NCI-H2171 treated with DMSO at 0.1 percent for 48 hours (cell line): ENCODE measurements around the gene ALKBH7.
"Not testable (repeated sequence)": the region's sequence is repeated elsewhere in the genome, so short reads cannot be mapped to it uniquely, and the experiment has no call there.

Experiments used
- DNase-seq: peaks from one replicate; lab custom pipeline; 2025; lab: John Stamatoyannopoulos, UW

ALKBH7 gene

GRCh38 chr19:6400062-6400944 lies 27.7 kb downstream of the ALKBH7 start:
- not testable (repeated sequence) for DNase-seq

GRCh38 chr19:6402058-6402457 lies 29.5 kb downstream of the ALKBH7 start:
- no peak for DNase-seq

DNA sequence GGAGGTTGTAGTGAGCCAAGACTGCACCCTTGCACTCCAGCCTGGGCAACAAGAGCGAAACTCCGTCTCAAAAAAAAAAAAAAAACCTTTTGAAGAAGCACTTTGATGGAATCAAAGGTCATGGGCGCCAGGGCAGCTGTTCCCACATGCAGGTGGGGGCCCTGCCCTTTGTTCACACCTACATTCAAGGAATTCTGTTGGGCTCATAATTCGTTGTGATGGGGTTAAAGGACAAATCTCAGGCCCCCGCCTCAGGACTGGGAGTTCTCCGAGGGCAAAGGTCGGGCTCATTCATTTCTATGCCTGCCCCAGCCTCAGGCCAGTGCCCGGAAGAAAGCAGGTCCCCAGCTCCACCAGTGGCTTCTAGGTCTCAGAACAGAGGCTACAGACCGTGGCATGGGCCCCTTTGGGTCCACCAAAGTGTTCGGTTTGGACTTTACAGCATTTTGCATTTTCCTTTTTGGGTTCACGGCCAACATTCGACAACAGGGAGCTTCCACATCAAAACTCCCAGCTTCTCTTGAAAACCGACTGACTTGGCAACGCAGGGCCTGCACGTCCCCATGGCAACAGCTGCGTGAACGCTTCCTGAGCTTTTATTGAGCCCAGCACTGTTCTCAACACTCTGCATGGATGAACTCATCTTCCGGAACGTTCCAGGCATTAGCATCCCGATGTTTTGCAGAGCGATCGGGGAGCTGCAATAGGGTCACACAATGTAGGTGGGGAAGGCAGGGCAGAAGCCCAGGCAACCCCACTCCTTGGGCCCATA lies 30.4 kb downstream of the ALKBH7 start:
- DNase-seq, result no peak

DNA sequence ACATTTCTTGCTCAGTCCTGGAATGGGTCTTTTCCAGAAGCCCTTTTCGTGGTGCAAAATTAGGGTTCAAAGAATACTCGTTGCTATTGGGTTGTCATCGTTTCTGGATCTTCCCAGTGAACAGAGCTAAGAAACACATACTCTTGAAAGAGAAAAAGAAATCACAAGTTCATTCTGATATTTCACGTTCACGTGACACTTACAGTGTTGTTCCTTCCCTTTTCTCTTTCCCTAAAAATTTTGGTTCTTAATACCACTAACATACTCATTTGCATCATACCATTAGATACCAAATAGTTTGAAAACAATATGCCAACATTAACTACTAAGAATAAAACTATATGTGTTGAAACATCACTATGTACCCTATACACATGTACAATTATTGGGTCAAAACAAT lies 33.8 kb downstream of the ALKBH7 start:
- DNase-seq, result no peak

GRCh38 chr19:6409346-6409745 lies 36.8 kb downstream of the ALKBH7 start:
- DNase-seq, result no peak

GRCh38 chr19:6412061-6412446 lies 39.5 kb downstream of the ALKBH7 start:
- no peak for DNase-seq

GRCh38 chr19:6412447-6413091 lies 40.0 kb downstream of the ALKBH7 start:
- DNase-seq, result peak; percentile 16

- no peak for DNase-seq
These were observed 40.7 kb downstream of the ALKBH7 start for GRCh38 chr19:6413291-6413690.

DNA sequence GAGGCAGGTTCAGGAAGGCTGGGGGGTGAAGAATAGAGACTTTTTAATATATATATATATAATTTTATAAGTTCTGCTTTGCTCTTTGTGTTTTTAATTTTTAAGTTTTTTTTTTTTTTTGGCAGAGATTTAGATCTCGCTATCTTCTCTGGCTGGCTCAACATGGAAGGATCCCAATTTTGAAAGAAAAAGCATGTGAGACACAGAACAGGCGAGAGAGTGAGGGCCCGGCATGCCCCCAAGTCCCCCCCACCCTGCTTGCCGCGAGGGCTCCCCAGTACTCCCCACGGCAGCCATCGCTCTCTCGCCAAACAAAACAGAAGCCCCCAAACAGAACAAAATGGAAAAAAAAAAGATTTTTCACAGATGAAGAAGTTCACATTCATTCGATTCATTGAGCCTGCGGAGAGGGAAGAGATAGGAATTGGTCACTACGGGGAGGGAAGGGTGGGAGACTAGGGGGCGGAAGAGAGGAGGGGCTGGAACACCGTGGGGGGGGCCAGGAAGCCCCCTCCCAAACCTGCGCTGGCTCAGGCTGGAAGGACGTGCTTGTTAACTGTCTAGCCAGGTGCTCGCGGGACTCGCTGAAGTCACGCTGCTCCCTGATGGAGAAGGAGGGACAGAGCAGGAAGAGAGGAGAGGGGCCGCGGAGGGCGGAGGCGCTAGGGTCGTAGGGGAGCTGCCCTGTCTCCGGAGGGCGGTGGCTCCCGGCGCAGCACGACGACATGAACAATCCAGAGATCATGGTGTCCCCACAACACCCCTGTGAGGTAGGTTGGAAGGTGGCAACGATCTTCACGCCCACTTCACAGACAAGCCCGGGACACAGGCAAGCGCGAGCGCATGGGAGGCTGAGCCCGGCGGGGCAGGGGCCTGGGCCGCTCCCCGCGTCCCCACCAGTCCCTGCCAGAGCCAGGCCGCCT lies 41.4 kb downstream of the ALKBH7 start:
- no peak for DNase-seq

- no peak for DNase-seq
These were observed 42.4 kb downstream of the ALKBH7 start for GRCh38 chr19:6414793-6415590.

DNA sequence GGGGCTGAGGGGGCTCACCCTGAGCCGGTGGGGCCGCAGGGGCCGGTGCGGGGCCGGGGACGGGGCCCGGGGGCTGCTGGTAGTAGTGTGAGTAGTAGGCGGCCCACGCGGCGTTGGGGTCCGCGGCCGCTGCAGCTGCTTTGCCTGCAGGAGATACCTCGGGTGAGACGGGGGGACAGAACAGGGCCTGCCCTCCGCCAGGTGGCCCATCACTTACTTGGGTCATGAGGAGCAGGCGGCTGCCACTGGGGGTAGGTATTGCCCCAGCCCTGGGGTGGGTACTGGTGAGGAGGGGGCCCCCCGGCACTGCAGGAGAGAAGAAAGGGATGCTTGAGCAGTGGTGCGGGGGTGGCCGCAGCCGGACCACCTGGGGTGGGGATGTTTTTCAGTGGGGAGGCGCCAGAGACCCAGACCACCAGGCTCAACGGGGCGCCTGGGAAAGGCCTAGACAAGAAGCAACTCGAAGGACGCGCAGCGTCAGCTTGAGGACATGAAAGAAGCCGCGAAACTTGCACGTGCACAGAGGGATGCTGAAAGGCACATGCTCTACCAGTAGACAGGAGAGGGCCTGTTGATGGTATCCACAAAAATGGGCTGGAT lies 43.1 kb downstream of the ALKBH7 start:
- DNase-seq, result no peak

DNA sequence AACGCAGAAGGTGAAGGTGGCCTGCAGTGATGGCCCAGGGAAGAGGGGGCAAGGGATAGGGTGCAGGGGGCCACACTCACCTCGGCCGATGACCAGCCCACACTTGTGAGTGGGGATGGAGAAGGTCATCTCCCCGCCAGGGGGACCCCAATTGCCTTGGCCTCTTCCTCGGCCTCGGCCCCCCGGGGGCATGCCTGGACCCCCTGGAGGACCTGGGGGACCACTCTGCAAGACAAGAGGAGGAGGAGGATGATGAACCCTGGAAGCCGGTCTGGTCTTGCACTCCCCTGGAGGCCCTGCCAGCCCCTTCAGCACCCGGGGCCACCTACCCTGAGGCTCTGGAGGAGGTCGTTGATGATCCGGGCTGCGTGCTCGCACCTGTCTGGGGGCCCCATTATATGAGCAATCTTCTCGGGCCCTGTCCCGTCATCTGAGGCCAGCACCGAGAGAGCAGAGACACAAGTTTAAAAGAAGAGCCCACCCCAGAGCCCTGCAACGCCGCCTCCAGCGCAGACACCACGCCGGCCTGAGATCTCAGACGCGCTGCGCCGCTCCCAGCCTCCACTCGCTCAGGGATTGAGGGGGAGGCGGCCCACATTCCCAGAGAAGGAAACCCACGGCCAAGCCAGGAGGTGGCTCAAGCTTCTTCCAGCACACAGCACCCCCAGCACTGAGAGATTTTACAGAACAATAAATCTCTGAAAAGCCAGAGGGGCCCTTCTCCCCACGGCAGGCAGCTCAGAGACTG lies 44.2 kb downstream of the ALKBH7 start:
- DNase-seq, result no peak

- DNase-seq, result no peak
These were observed 45.3 kb downstream of the ALKBH7 start for GRCh38 chr19:6417713-6418561.

GRCh38 chr19:6418562-6418932 lies 46.0 kb downstream of the ALKBH7 start:
- DNase-seq, result no peak

DNA sequence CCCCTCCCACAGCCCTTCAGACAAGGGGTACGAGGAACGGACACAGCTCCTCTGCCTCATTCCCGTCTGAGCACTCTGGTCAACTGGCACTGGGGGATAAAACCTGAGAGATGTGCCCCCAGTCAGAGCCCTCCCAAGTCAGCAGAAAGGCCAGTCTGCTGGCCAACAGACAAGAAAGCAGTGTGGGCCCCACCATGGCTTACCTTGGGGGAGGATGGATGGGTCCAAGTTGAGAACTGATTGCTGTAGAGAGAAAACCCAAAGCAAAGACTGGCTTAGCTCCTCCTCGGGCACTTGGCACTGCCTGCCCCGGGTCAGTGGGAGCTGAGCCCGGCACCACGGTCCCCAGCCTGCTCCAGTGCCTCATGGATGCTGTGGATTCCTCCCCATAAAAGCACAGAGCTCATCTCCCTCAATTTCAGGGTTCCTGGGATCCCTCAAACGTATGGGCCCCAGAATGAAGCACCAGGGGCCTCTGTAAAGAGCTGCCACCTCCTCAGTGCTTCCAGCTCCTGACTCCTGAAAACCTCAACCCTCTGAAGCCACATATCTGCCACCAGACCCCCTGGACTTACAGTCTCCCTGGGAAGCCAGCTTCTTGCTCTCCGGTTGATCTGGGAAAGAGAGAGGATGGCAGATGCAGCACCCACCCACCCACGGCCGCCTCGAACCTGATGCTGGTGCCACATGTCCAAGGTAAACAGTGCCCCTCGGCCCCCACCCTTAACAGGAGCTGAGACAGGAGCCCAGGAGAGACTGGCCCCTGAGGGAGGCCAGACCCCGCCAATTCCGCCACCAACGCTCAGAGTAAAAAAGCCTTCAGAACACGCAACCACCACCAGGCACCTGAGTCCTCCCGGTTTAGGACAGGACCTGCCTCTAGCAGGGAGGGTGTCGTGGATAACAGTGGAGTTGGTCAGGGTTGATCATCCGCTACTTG lies 48.8 kb downstream of the ALKBH7 start:
- no peak for DNase-seq

DNA sequence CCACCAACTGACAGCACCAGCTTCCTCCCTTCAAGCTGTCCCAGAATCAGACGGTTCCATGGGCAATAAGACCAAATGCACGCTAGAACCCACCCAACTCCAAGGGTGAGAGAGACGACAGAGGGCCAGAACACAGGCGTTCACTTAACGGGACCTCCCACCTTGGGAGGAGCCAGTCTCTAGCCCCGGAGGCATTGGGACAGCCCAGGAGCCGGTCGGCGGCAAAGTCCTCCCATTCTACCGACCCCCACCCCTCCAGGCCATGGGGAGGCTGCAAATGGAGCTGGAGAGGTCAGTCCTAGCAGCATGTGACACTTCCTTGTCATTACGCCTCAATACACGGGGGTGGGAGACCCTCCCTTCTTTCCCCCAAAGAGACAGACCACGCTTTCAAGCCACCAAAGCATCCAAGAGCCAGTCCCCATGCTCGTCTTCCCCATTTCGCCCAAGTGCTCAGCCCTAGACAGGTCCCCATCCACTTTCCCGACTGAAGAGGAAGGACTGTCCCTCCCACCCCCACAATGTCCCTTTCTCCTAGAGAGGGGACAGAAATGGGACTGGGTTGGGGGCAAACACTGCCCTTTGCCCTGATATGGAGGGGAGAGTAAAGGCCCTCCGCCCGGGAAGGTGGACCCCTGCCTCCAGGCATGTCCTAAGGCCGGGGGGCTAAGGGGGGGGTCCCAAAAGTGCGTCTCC lies 51.1 kb downstream of the ALKBH7 start:
- DNase-seq, result no peak
